H1 (cell line): ENCODE measurements around the gene CFAP20. TPM values are rescaled to one million over a fixed set of nuclear protein-coding genes. Genes with fewer than 3 reads are reported as not detected.

ENCODE experiments used
- CTCF ChIA-PET: fragments of 300-600 bp; sonication (Branson Sonifier 250); formaldehyde crosslinking; loops from one replicate; lab custom pipeline; 2021; ENCODE audit not compliant: partially characterized antibody; lab: Charles Lee
- POLR2A ChIA-PET: fragments of 300-600 bp; sonication (Branson Sonifier 250); formaldehyde crosslinking; loops from one replicate; lab custom pipeline; 2021; ENCODE audit warnings: inconsistent platforms; ENCODE audit not compliant: partially characterized antibody; lab: Charles Lee
- DNase-seq, 2 experiments: peaks; one replicate each; pipeline versions ENCODE4 v3.0.0 to v3.0.0-alpha.2; 2010 to 2022; ENCODE audit warnings: low spot score in 2 of 2, low read depth in 1 of 2, mixed read lengths in 1 of 2
- FAIRE-seq: peaks from 2 replicates; lab custom pipeline; 2011; peaks lifted over from hg19 to GRCh38; lab: Jason Lieb, UNC
- H2AFZ ChIP-seq: 2 replicates; pipeline ENCODE4 v1.8.1; 2012; ENCODE audit warnings: low read length, inconsistent platforms
- H2AK5ac ChIP-seq: 2 replicates; pipeline ENCODE4 v1.6.1; 2013; ENCODE audit warnings: low read depth, low read length
- H2BK120ac ChIP-seq: replicated peaks from 2 replicates; pipeline ENCODE3; 2013; ENCODE audit warnings: low read depth, low read length, inconsistent platforms
- H2BK12ac ChIP-seq: 2 replicates; pipeline ENCODE4 v1.6.1; 2013; ENCODE audit warnings: low read depth, low read length
- H2BK15ac ChIP-seq: 2 replicates; pipeline ENCODE4 v1.6.1; 2013; ENCODE audit warnings: low read length
- H2BK20ac ChIP-seq: 2 replicates; pipeline ENCODE4 v1.6.1; 2013; ENCODE audit warnings: low read length
- H2BK5ac ChIP-seq: 2 replicates; pipeline ENCODE4 v1.6.1; 2013; ENCODE audit warnings: low read depth, low read length
- H3K14ac ChIP-seq: 2 replicates; pipeline ENCODE4 v1.6.1; 2013; ENCODE audit warnings: inconsistent platforms; ENCODE audit not compliant: insufficient read length
- H3K18ac ChIP-seq: 2 replicates; pipeline ENCODE4 v1.6.1; 2013; ENCODE audit warnings: low read length; ENCODE audit errors: extremely low read depth
- H3K23ac ChIP-seq: 2 replicates; pipeline ENCODE4 v1.6.1; 2013; ENCODE audit warnings: inconsistent platforms; ENCODE audit not compliant: insufficient read length
- H3K23me2 ChIP-seq: 2 replicates; pipeline ENCODE4 v1.6.1; 2013; ENCODE audit warnings: low read depth, low read length
- H3K27ac ChIP-seq: 2 replicates; pipeline ENCODE4 v1.6.1; 2011; ENCODE audit warnings: low read depth, low read length, inconsistent platforms
- H3K27me3 ChIP-seq, 4 experiments: replicated peaks in 1 of 4; 1 replicate in 1 of 4; 2 replicates in 3 of 4; pipeline versions ENCODE4 v1.6.1 to v1.8.1; 2011 to 2013; ENCODE audit warnings: low read length in 3 of 4, mild to moderate bottlenecking in 3 of 4, inconsistent platforms in 2 of 4, mixed read lengths in 2 of 4, moderate library complexity in 1 of 4; ENCODE audit not compliant: control insufficient read depth in 3 of 4, insufficient read depth in 3 of 4; ENCODE audit errors: extremely low read depth in 1 of 4
- H3K36me3 ChIP-seq, 4 experiments: 2 replicates each; pipeline versions ENCODE4 v1.6.1 to v1.8.1; 2011 to 2013; ENCODE audit warnings: mild to moderate bottlenecking in 4 of 4, low read length in 3 of 4, moderate library complexity in 2 of 4, control low read depth in 1 of 4, inconsistent platforms in 1 of 4; ENCODE audit not compliant: insufficient read depth in 4 of 4, control insufficient read depth in 2 of 4
- H3K4ac ChIP-seq: replicated peaks from 2 replicates; pipeline ENCODE3; 2013; ENCODE audit warnings: low read length, low read depth, mixed read lengths, inconsistent platforms; ENCODE audit not compliant: insufficient read length
- H3K4me1 ChIP-seq, 4 experiments: replicated peaks in 1 of 4; 1 replicate in 1 of 4; 2 replicates in 3 of 4; pipeline versions ENCODE4 v1.6.1 to v1.8.1; 2011 to 2013; ENCODE audit warnings: low read length in 3 of 4, inconsistent platforms in 2 of 4, mixed read lengths in 1 of 4; ENCODE audit not compliant: insufficient read depth in 4 of 4, control insufficient read depth in 3 of 4
- H3K4me2 ChIP-seq, 2 experiments: 2 replicates each; pipeline versions ENCODE4 v1.6.1 to v1.8.1; 2011 to 2013; ENCODE audit warnings: low read depth in 2 of 2, low read length in 2 of 2, control low read depth in 1 of 2, inconsistent platforms in 1 of 2, mild to moderate bottlenecking in 1 of 2; ENCODE audit not compliant: insufficient read depth in 1 of 2
- H3K4me3 ChIP-seq, 4 experiments: fragments of 200-600, 300-600 bp in 1 of 4; sonication (generic), shearing (Covaris generic), sonication (Bioruptor Twin) in 1 of 4; 2 replicates each; pipeline versions ENCODE4 v1.5.1 to v1.8.1; 2011 to 2016; ENCODE audit warnings: low read length in 4 of 4, low read depth in 3 of 4, control low read depth in 2 of 4, inconsistent platforms in 2 of 4, mild to moderate bottlenecking in 2 of 4, mixed read lengths in 1 of 4, moderate library complexity in 1 of 4; ENCODE audit not compliant: insufficient read depth in 2 of 4; ENCODE audit errors: extremely low read depth in 1 of 4
- H3K56ac ChIP-seq: replicated peaks from 2 replicates; pipeline ENCODE3; 2013; ENCODE audit warnings: low read depth, mild to moderate bottlenecking, mixed read lengths, low read length, inconsistent platforms; ENCODE audit not compliant: insufficient read length
- H3K79me1 ChIP-seq: 2 replicates; pipeline ENCODE4 v1.6.1; 2013; ENCODE audit warnings: low read depth, low read length, control low read depth
- H3K79me2 ChIP-seq, 2 experiments: 2 replicates each; pipeline versions ENCODE4 v1.6.1 to v1.8.1; 2012 to 2013; ENCODE audit warnings: low read length in 2 of 2, mild to moderate bottlenecking in 2 of 2, inconsistent platforms in 1 of 2; ENCODE audit not compliant: insufficient read depth in 2 of 2, control insufficient read depth in 1 of 2
- H3K9ac ChIP-seq, 4 experiments: replicated peaks in 1 of 4; 1 replicate in 1 of 4; 2 replicates in 3 of 4; pipeline versions ENCODE4 v1.6.1 to v1.8.1; 2011 to 2013; ENCODE audit warnings: low read depth in 3 of 4, low read length in 3 of 4, control low read depth in 2 of 4, mild to moderate bottlenecking in 2 of 4, moderate library complexity in 2 of 4, inconsistent platforms in 1 of 4; ENCODE audit errors: extremely low read depth in 1 of 4
- H3K9me3 ChIP-seq, 2 experiments: 2 replicates each; pipeline versions ENCODE4 v1.6.1 to v1.8.1; 2012 to 2013; ENCODE audit warnings: mild to moderate bottlenecking in 2 of 2, moderate library complexity in 2 of 2, control low read depth in 1 of 2, inconsistent platforms in 1 of 2, low read depth in 1 of 2, low read length in 1 of 2, mixed read lengths in 1 of 2; ENCODE audit not compliant: insufficient read depth in 2 of 2
- H4K20me1 ChIP-seq, 2 experiments: replicated peaks in 1 of 2; 2 replicates each; pipeline versions ENCODE3 to v1.8.1; 2011 to 2013; ENCODE audit warnings: inconsistent platforms in 2 of 2, low read length in 2 of 2, mild to moderate bottlenecking in 1 of 2; ENCODE audit not compliant: insufficient read depth in 2 of 2, control insufficient read depth in 1 of 2
- H4K5ac ChIP-seq: 2 replicates; pipeline ENCODE4 v1.6.1; 2013; ENCODE audit warnings: low read length, low read depth, mixed read lengths, inconsistent platforms; ENCODE audit not compliant: insufficient read length
- H4K8ac ChIP-seq: 2 replicates; pipeline ENCODE4 v1.8.0; 2013; ENCODE audit warnings: mild to moderate bottlenecking, moderate library complexity, low read length, inconsistent platforms; ENCODE audit not compliant: insufficient read depth; ENCODE audit errors: extremely low read depth
- H4K91ac ChIP-seq: replicated peaks from 2 replicates; pipeline ENCODE3; 2013; ENCODE audit warnings: low read length, mixed read lengths, inconsistent platforms; ENCODE audit not compliant: insufficient read length
- ASH2L ChIP-seq: fragments of 200-600, 300-600 bp; sonication (generic); IDR thresholded peaks from one replicate; pipeline ENCODE4 v1.7.1; 2017; ENCODE audit warnings: low read length
- CBX5 ChIP-seq: fragments of 300-800, 300-1000 bp; sonication (generic); IDR thresholded peaks from 2 replicates; pipeline ENCODE4 v1.7.1; 2016; ENCODE audit warnings: antibody characterized with exemption, low read length, low read depth
- EP300 ChIP-seq, 2 experiments: IDR thresholded peaks; 1 replicate in 1 of 2; 2 replicates in 1 of 2; pipeline ENCODE4 v1.6.1; 2011 to 2012; ENCODE audit warnings: low read depth in 2 of 2, low read length in 2 of 2, mild to moderate bottlenecking in 2 of 2, borderline replicate concordance in 1 of 2, inconsistent platforms in 1 of 2, moderate library complexity in 1 of 2
- JUND ChIP-seq: IDR thresholded peaks from 2 replicates; pipeline ENCODE4 v1.6.1; 2011; ENCODE audit warnings: mild to moderate bottlenecking, improper control_type of control experiment, low read length
- KDM1A ChIP-seq: fragments of 200-600, 300-600 bp; sonication (generic); IDR thresholded peaks from 2 replicates; pipeline ENCODE4 v1.7.1; 2016; ENCODE audit warnings: mild to moderate bottlenecking, low read length, borderline replicate concordance
- POU5F1 ChIP-seq: IDR thresholded peaks from 2 replicates; pipeline ENCODE4 v1.6.1; 2011; ENCODE audit warnings: low read depth, mild to moderate bottlenecking, low read length, moderate library complexity
- RFX5 ChIP-seq: IDR thresholded peaks from 2 replicates; pipeline ENCODE4 v1.6.1; 2011; ENCODE audit warnings: low read depth, low read length, improper control_type of control experiment, borderline replicate concordance
- RXRA ChIP-seq: IDR thresholded peaks from 2 replicates; pipeline ENCODE4 v1.6.1; 2011; ENCODE audit warnings: low read depth, mild to moderate bottlenecking, low read length, moderate library complexity; ENCODE audit not compliant: insufficient read depth
- SP1 ChIP-seq: IDR thresholded peaks from 2 replicates; pipeline ENCODE4 v1.6.1; 2011; ENCODE audit warnings: low read depth, low read length
- TBP ChIP-seq: IDR thresholded peaks from 2 replicates; pipeline ENCODE4 v1.6.1; 2011; ENCODE audit warnings: low read depth, low read length, improper control_type of control experiment
- WGBS, 2 experiments: shearing (Covaris generic) in 1 of 2; methylation state at CpG; one replicate each; pipeline versions ENCODE4 v1.1.6 to v1.1.7; 2013 to 2015; ENCODE audit warnings: low lambda C conversion rate in 2 of 2, mixed read lengths in 2 of 2, inconsistent platforms in 1 of 2, low coverage in 1 of 2, missing lambda C conversion rate in 1 of 2; ENCODE audit not compliant: insufficient replicate concordance in 2 of 2, insufficient coverage in 1 of 2, insufficient read length in 1 of 2; ENCODE audit errors: extremely low coverage in 1 of 2, missing lambda C conversion rate in 1 of 2; 5-methylcytosine and 5-hydroxymethylcytosine counted together
- polyA plus RNA-seq, 7 experiments: library from polyadenylated mRNA; depleted of rRNA in 3 of 7; stranded (reverse) in 5 of 7; unstranded in 2 of 7; fragments of >200 nt in 5 of 7; fragments of 200-250 nt in 2 of 7; gene quantifications; 1 replicate in 5 of 7; 2 replicates in 1 of 7; 4 replicates in 1 of 7; pipeline versions ENCODE4 v1.2.1 to v1.2.3, GENCODE V29; 2011 to 2013; ENCODE audit warnings: missing spikeins in 2 of 7, mixed read lengths in 2 of 7
- total RNA-seq: library from RNA; stranded (reverse); fragmentation: NEBNext Ultra II Directional; extraction: Animal tissue kit (Norgen Biotek cat#: 25700); gene quantifications from 2 replicates; pipeline ENCODE4 v1.2.1, GENCODE V29; 2021

The CFAP20 gene
- total and polyA plus RNA-seq, 2 of the 8 experiments (the other 6 are each of a cell fraction or from before 2014, with no cell fraction given), result 45.6 to 65.4 TPM

GRCh38 chr16:58105631-58106030 is 23.6 kb downstream of the CFAP20 start:
- ChIA-PET CTCF (interaction anchor here (0.7 to 18.9 kb wide), 4 partner anchors 8 to 86 kb away, joined by 3 to 235 read pairs (median 4); no protein-coding TSS in a partner anchor), POLR2A (no interaction called here)
- H3K23me2 ChIP-seq, result no peaks in the 10 kb centered on the region
- no peak overlapping the region for H2AFZ ChIP-seq
- TF ChIP-seq JUND (no peak), ASH2L (no peak), SP1 (no peak), CBX5 (no peak), RFX5 (no peak), POU5F1 (no peak), EP300 (IDR thresholded peaks at IDR 0.05; ENCODE audit: borderline replicate concordance in 1 of 2, low read depth in 2 of 2, low read length in 2 of 2) (no peak), KDM1A (no peak), RXRA (no peak), TBP (no peak)
- no peaks in the 10 kb centered on the region for H3K27me3 ChIP-seq
- H3K79me1 ChIP-seq, result no peaks in the 10 kb centered on the region
- H4K91ac ChIP-seq, result no peak overlapping the region
- H4K5ac ChIP-seq, result no peak overlapping the region
- no peak overlapping the region for H4K8ac ChIP-seq
- H3K23ac ChIP-seq, result no peak overlapping the region
- H4K20me1 ChIP-seq, result no peaks in the 10 kb centered on the region
- H2AK5ac ChIP-seq, result no peak overlapping the region
- H2BK15ac ChIP-seq, result no peak overlapping the region
- H3K4me2 ChIP-seq, result no peak overlapping the region
- no peak overlapping the region for H3K4me3 ChIP-seq
- no peaks in the 10 kb centered on the region for H3K9me3 ChIP-seq
- FAIRE-seq (no peak), DNase-seq (no peak)
- no peak overlapping the region for H2BK120ac ChIP-seq
- H3K56ac ChIP-seq, result no peak overlapping the region
- H3K36me3 ChIP-seq, result no peaks in the 10 kb centered on the region
- no peak overlapping the region; the same call in 1 of the 2 replicates for H2BK20ac ChIP-seq
- H2BK12ac ChIP-seq, result no peak overlapping the region
- H3K27ac ChIP-seq, result no peak overlapping the region
- no peak overlapping the region for H3K9ac ChIP-seq
- no peaks in the 10 kb centered on the region for H3K79me2 ChIP-seq
- H3K4ac ChIP-seq, result no peak overlapping the region
- H3K4me1 ChIP-seq, result peaks cover 5 to 17% (median 15%) of the 10 kb centered on the region in 4 experiments; a peak in 5 of 7 replicates
- H3K18ac ChIP-seq, result no peak overlapping the region
- 69% methylated on average over 1 of the region's 1 CpG; no CpG with 5 or more reads in 1 of the 2 experiments for WGBS, 2 experiments
- H2BK5ac ChIP-seq, result no peak overlapping the region
- no peak overlapping the region for H3K14ac ChIP-seq
